Measurements from ENCODE around the gene MPV17L. TPM values are rescaled to one million over a fixed set of nuclear protein-coding genes. Genes with fewer than 3 reads are reported as not detected.
"Not testable (repeated sequence)": the region's sequence is repeated elsewhere in the genome, so short reads cannot be mapped to it uniquely, and the experiment has no call there.

The MPV17L gene
- total RNA-seq, 4 donors from 2014 or later = 0.72 to 10.8 (median 6.2) TPM

- no peak overlapping the region for H3K27ac ChIP-seq
- H3K4me3 ChIP-seq = no peak overlapping the region
- peaks cover 0 to 25% (median 3%) of the 10 kb centered on the region in 4 donors for H3K27me3 ChIP-seq
- intact Hi-C loops (cut with DNase I) = no loop called here
- peaks cover 7 to 44% (median 11%) of the 10 kb centered on the region in 3 donors for H3K4me1 ChIP-seq
- DNase-seq = no peak
- H3K9me3 ChIP-seq = no peaks in the 10 kb centered on the region
- TF ChIP-seq POLR2A (IDR thresholded peaks at IDR 0.05) = no peak
- TF ChIP-seq CTCF (IDR thresholded peaks at IDR 0.05) = no peak
- WGBS, 2 donors = 83 to 85% methylated on average over 4 of the region's 4 CpGs
- no peaks in the 10 kb centered on the region for H3K36me3 ChIP-seq
Measured at GRCh38 chr16:15439102-15439501, 43.5 kb downstream of the MPV17L start.

- no peak for DNase-seq
- Histone ChIP-seq H3K27ac (peak overlapping the region in 2 of 4 donors; percentile 15 to 66), H3K4me1 (peaks cover 7 to 40% (median 10%) of the 10 kb centered on the region in 3 donors), H3K4me3 (no peak overlapping the region), H3K36me3 (no peaks in the 10 kb centered on the region), H3K27me3 (peaks cover 0 to 20% (median 3%) of the 10 kb centered on the region in 4 donors), H3K9me3 (no peaks in the 10 kb centered on the region)
- 84 to 89% methylated on average over 4 of the region's 4 CpGs for WGBS, 2 donors
- no peak for TF ChIP-seq CTCF (IDR thresholded peaks at IDR 0.05)
- no peak for TF ChIP-seq POLR2A (IDR thresholded peaks at IDR 0.05)
- intact Hi-C loops (cut with DNase I) = no loop called here
Measured at GRCh38 chr16:15439521-15439920, 44.0 kb downstream of the MPV17L start.

GRCh38 chr16:15440852-15441251 is 45.3 kb downstream of the MPV17L start:
- H3K27me3 ChIP-seq = peaks cover 0 to 7% (median 0%) of the 10 kb centered on the region in 4 donors
- peaks cover 0 to 27% (median 2%) of the 10 kb centered on the region in 3 donors for H3K4me1 ChIP-seq
- H3K9me3 ChIP-seq = peaks cover 0 to 5% (median 0%) of the 10 kb centered on the region in 3 donors
- no peaks in the 10 kb centered on the region for H3K36me3 ChIP-seq
- WGBS, 2 donors = 71 to 80% methylated on average over 3 of the region's 3 CpGs
- intact Hi-C loops (cut with DNase I) = no loop called here
- no peak overlapping the region for H3K4me3 ChIP-seq
- TF ChIP-seq POLR2A (IDR thresholded peaks at IDR 0.05) (no peak), CTCF (IDR thresholded peaks at IDR 0.05) (no peak)
- no peak for DNase-seq
- peak overlapping the region in 1 of 4 donors; percentile 5 for H3K27ac ChIP-seq

- H3K9me3 ChIP-seq; H3K36me3 ChIP-seq; intact Hi-C loops (cut with DNase I); H3K27me3 ChIP-seq; H3K4me3 ChIP-seq; DNase-seq: not testable (repeated sequence)
- Histone ChIP-seq H3K4me1 (peaks cover 0 to 19% (median 2%) of the 10 kb centered on the region in 3 donors), H3K27ac (peak overlapping the region in 3 of 4 donors; percentile 21 to 35 (median 27))
- WGBS, 2 donors = 83 to 86% methylated on average over 5 of the region's 5 CpGs
Measured at GRCh38 chr16:15442140-15442539, 46.6 kb downstream of the MPV17L start.

- Histone ChIP-seq H3K9me3 (peaks cover 0 to 5% (median 0%) of the 10 kb centered on the region in 3 donors), H3K4me3 (no peak overlapping the region), H3K4me1 (peaks cover 0 to 19% (median 2%) of the 10 kb centered on the region in 3 donors), H3K27me3 (no peaks in the 10 kb centered on the region), H3K27ac (no peak overlapping the region), H3K36me3 (no peaks in the 10 kb centered on the region)
- TF ChIP-seq CTCF (IDR thresholded peaks at IDR 0.05) (no peak), POLR2A (IDR thresholded peaks at IDR 0.05) (no peak)
- intact Hi-C loops (cut with DNase I) = no loop called here
- no peak for DNase-seq
- whole genome bisulfite sequencing, 2 donors = 80 to 84% methylated on average over 4 of the region's 4 CpGs
Measured at GRCh38 chr16:15443753-15444152, 48.2 kb downstream of the MPV17L start.

- intact Hi-C loops (cut with DNase I) = no loop called here
- Histone ChIP-seq H3K27ac (no peak overlapping the region), H3K9me3 (peaks cover 0 to 5% (median 0%) of the 10 kb centered on the region in 3 donors), H3K4me3 (no peak overlapping the region), H3K36me3 (no peaks in the 10 kb centered on the region), H3K27me3 (no peaks in the 10 kb centered on the region), H3K4me1 (peaks cover 0 to 17% (median 2%) of the 10 kb centered on the region in 3 donors)
- no peak for DNase-seq
- no peak for TF ChIP-seq POLR2A (IDR thresholded peaks at IDR 0.05)
- TF ChIP-seq CTCF (IDR thresholded peaks at IDR 0.05) = no peak
- WGBS, 2 donors = 86 to 93% methylated on average over 3 of the region's 3 CpGs
Measured at GRCh38 chr16:15444264-15444663, 48.7 kb downstream of the MPV17L start.
